Endothelial cell (in vitro differentiated cells): ENCODE results near the gene MGST3. TPM values are rescaled to one million over a fixed set of nuclear protein-coding genes. Genes with fewer than 3 reads are reported as not detected.

ENCODE experiments used
- DNase-seq: peaks from one replicate; pipeline ENCODE4 v3.0.0; 2021; ENCODE audit warnings: low spot score
- H3K27ac Mint-ChIP-seq: one replicate; pipeline ENCODE4 v1.8.0; 2021; ENCODE audit warnings: mixed read lengths, inconsistent platforms; ENCODE audit not compliant: unreplicated experiment
- H3K27me3 Mint-ChIP-seq: one replicate; pipeline ENCODE4 v1.8.0; 2021; ENCODE audit warnings: mild to moderate bottlenecking, moderate library complexity, mixed read lengths, inconsistent platforms; ENCODE audit not compliant: unreplicated experiment
- H3K36me3 Mint-ChIP-seq: one replicate; pipeline ENCODE4 v1.8.0; 2021; ENCODE audit warnings: mild to moderate bottlenecking, low read depth, mixed read lengths, inconsistent platforms; ENCODE audit not compliant: unreplicated experiment
- H3K4me1 Mint-ChIP-seq: one replicate; pipeline ENCODE4 v1.8.0; 2021; ENCODE audit warnings: mild to moderate bottlenecking, mixed read lengths, inconsistent platforms; ENCODE audit not compliant: unreplicated experiment
- H3K4me3 Mint-ChIP-seq: one replicate; pipeline ENCODE4 v1.8.0; 2021; ENCODE audit warnings: mild to moderate bottlenecking, mixed read lengths, inconsistent platforms; ENCODE audit not compliant: unreplicated experiment
- H3K9me3 Mint-ChIP-seq: one replicate; pipeline ENCODE4 v1.8.0; 2021; ENCODE audit warnings: mixed read lengths, inconsistent platforms; ENCODE audit not compliant: unreplicated experiment
- total RNA-seq: library from RNA; stranded (reverse); fragmentation: NEBNext Ultra II Directional; extraction: Animal tissue kit (Norgen Biotek cat#: 25700); gene quantifications from one replicate; pipeline ENCODE4 v1.2.1, GENCODE V29; 2021; ENCODE audit not compliant: unreplicated experiment
- TF ChIP-seq, protein P1 (sequence below): fragments of 200-600 bp; sonication (generic); IDR thresholded peaks from one replicate; pipeline ENCODE4 v1.5.0; 2021; ENCODE audit warnings: antibody characterized with exemption; ENCODE audit not compliant: unreplicated experiment

MGST3 gene
- total RNA-seq, 1 donor from 2014 or later = 156 TPM

DNA sequence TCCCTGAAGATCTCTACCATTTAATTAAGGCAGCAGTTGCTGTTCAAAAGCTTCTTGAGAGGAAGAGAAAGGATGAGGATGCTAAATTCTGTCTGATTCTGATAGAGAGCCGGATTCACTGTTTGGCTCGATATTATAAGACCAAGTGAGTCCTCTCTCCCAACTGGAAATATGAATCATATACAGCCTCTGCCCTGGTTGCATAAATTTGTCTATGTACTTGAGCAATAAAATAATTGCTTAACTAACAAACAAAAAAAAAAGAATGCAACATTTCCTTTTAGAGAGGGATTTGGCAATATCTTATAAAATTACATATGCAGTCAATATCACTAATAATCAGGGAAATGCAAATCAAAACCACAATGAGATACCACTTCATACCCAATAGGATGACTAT, 40.5 kb downstream of the MGST3 start:
- H3K4me3 Mint-ChIP-seq = no peak overlapping the region
- no peaks in the 10 kb centered on the region for H3K27me3 Mint-ChIP-seq
- peaks cover 36% of the 10 kb centered on the region for H3K36me3 Mint-ChIP-seq
- H3K27ac Mint-ChIP-seq = no peak overlapping the region
- H3K9me3 Mint-ChIP-seq = no peaks in the 10 kb centered on the region
- TF ChIP-seq, protein P1, sequence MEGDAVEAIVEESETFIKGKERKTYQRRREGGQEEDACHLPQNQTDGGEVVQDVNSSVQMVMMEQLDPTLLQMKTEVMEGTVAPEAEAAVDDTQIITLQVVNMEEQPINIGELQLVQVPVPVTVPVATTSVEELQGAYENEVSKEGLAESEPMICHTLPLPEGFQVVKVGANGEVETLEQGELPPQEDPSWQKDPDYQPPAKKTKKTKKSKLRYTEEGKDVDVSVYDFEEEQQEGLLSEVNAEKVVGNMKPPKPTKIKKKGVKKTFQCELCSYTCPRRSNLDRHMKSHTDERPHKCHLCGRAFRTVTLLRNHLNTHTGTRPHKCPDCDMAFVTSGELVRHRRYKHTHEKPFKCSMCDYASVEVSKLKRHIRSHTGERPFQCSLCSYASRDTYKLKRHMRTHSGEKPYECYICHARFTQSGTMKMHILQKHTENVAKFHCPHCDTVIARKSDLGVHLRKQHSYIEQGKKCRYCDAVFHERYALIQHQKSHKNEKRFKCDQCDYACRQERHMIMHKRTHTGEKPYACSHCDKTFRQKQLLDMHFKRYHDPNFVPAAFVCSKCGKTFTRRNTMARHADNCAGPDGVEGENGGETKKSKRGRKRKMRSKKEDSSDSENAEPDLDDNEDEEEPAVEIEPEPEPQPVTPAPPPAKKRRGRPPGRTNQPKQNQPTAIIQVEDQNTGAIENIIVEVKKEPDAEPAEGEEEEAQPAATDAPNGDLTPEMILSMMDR = no peak
- no peaks in the 10 kb centered on the region for H3K4me1 Mint-ChIP-seq
- DNase-seq = no peak

DNA sequence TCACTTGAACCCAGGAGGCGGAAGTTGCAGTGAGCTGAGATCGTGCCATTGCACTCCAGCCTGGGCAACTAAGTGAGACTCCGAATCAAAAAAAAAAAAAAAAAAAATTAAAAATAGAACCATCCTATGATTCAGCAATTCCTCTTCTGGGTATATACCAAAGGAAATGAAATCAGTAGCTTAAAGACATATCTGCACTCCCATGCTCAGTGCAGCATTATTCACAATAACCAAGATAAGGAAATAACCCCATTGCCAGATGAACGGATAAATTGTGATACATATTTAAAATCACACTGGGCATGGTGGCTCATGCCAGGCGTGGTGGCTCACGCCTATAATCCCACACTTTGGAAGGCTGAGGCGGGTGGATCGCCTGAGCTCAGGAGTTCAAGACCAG, 43.6 kb downstream of the MGST3 start:
- peaks cover 41% of the 10 kb centered on the region for H3K36me3 Mint-ChIP-seq
- no peak for DNase-seq
- H3K4me3 Mint-ChIP-seq = no peak overlapping the region
- H3K27me3 Mint-ChIP-seq = no peaks in the 10 kb centered on the region
- no peaks in the 10 kb centered on the region for H3K9me3 Mint-ChIP-seq
- TF ChIP-seq, protein P1 = no peak
- H3K27ac Mint-ChIP-seq = no peak overlapping the region
- no peaks in the 10 kb centered on the region for H3K4me1 Mint-ChIP-seq

DNA sequence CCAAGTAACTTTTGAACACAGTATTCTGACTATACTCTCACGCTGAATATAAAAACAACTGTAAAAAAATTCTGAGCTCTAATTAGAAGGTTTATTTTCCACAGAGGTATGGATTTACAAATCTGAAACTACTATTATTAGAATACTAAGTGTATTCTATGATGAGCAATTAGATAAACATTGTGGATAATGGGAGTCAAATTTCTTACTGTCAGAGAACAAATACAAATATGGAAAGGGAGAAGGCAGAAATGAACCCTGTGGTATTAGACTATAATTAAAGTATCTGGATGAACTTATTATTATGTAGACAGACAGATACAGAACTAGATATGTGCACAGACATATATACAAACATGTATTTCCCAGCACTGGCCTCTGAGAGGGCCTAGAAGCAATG, 44.8 kb downstream of the MGST3 start:
- DNase-seq = no peak
- TF ChIP-seq, protein P1 = no peak
- Mint-ChIP-seq H3K4me1 (no peaks in the 10 kb centered on the region), H3K9me3 (no peaks in the 10 kb centered on the region), H3K4me3 (no peak overlapping the region), H3K36me3 (peaks cover 49% of the 10 kb centered on the region), H3K27me3 (no peaks in the 10 kb centered on the region), H3K27ac (no peak overlapping the region)

GRCh38 chr1:165678509-165678908, 47.5 kb downstream of the MGST3 start:
- Mint-ChIP-seq H3K27me3 (no peaks in the 10 kb centered on the region), H3K4me3 (no peak overlapping the region), H3K4me1 (no peaks in the 10 kb centered on the region), H3K27ac (no peak overlapping the region), H3K9me3 (no peaks in the 10 kb centered on the region), H3K36me3 (peaks cover 52% of the 10 kb centered on the region)
- TF ChIP-seq, protein P1 = no peak
- no peak for DNase-seq

GRCh38 chr1:165679282-165680036, 48.4 kb downstream of the MGST3 start:
- peaks cover 49% of the 10 kb centered on the region for H3K36me3 Mint-ChIP-seq
- no peaks in the 10 kb centered on the region for H3K27me3 Mint-ChIP-seq
- no peak for DNase-seq
- no peak overlapping the region for H3K27ac Mint-ChIP-seq
- H3K9me3 Mint-ChIP-seq = no peaks in the 10 kb centered on the region
- H3K4me1 Mint-ChIP-seq = no peaks in the 10 kb centered on the region
- H3K4me3 Mint-ChIP-seq = no peak overlapping the region
- TF ChIP-seq, protein P1 = no peak
